Adrenal gland (tissue), 12 donors: ENCODE results near the gene CSK. TPM values are rescaled to one million over a fixed set of nuclear protein-coding genes. Genes with fewer than 3 reads are reported as not detected.

Source experiments
- DNase-seq, 7 donors: peaks; one replicate each; pipeline ENCODE4 v3.0.0-alpha.2; 2019 to 2020
- H3K27ac ChIP-seq, 5 donors: fragments of 200-600 bp; sonication (generic) in 4 of 5; 1 replicate in 3 of 5; 2 replicates in 2 of 5; pipeline versions ENCODE4 v1.5.1 to v1.8.0; 2016 to 2020; ENCODE audit warnings: mild to moderate bottlenecking in 1 of 5
- H3K27me3 ChIP-seq: fragments of 200-600 bp; 2 replicates; pipeline ENCODE4 v1.8.0; 2021
- H3K36me3 ChIP-seq, 2 donors: fragments of 200-600 bp; replicated peaks in 1 of 2; 1 replicate in 1 of 2; 2 replicates in 1 of 2; pipeline versions ENCODE4 v1.5.1 to v1.8.0; 2018 to 2022
- H3K4me1 ChIP-seq, 2 donors: fragments of 200-600 bp; replicated peaks in 1 of 2; 1 replicate in 1 of 2; 2 replicates in 1 of 2; pipeline versions ENCODE4 v1.5.1 to v1.8.0; 2018 to 2021
- H3K4me3 ChIP-seq, 4 donors: fragments of 200-600 bp; sonication (generic) in 3 of 4; one replicate each; pipeline ENCODE4 v1.5.1; 2016 to 2018
- H3K9me3 ChIP-seq, 3 donors: fragments of 200-600 bp; sonication (generic) in 1 of 3; replicated peaks in 1 of 3; 1 replicate in 2 of 3; 2 replicates in 1 of 3; pipeline versions ENCODE4 v1.5.1 to v1.8.0; 2016 to 2021
- POLR2A ChIP-seq, 2 donors: fragments of 450-650 bp; IDR thresholded peaks; one replicate each; pipeline ENCODE4 v1.6.1; 2017; ENCODE audit warnings: antibody characterized with exemption in 2 of 2, mild to moderate bottlenecking in 2 of 2, moderate library complexity in 1 of 2
- WGBS, 4 donors: extraction: QIAGEN DNeasy Blood & Tissue Kit in 2 of 4; methylation state at CpG; one replicate each; pipeline versions ENCODE4 v1.1.5 to v1.1.7; 2013 to 2017; 5-methylcytosine and 5-hydroxymethylcytosine counted together
- intact Hi-C, 2 donors: fragments of 100-400 bp; cut with DNase I; formaldehyde crosslinking; loops; one replicate each; pipeline versions ENCODE4 v1.14.1 to v1.15.0; 2022 to 2023
- polyA plus RNA-seq, 3 donors: library from polyadenylated mRNA; stranded (reverse); fragments of 200-250 nt in 2 of 3; fragments of 350-450 nt in 1 of 3; fragmentation: Illumina TruSeq in 1 of 3; extraction: RNeasy Lipid Tissue Mini Kit (QIAGEN cat#74804) in 1 of 3; gene quantifications; one replicate each; pipeline ENCODE4 v1.2.3, GENCODE V29; 2013 to 2014
- total RNA-seq, 9 donors: library from RNA; depleted of rRNA in 4 of 9; stranded (reverse); fragments of >200 nt in 4 of 9; fragments of 120-200 nt in 1 of 9; fragmentation: NEBNext Ultra II Directional in 1 of 9; extraction: Animal tissue kit (Norgen Biotek cat#: 25700) in 1 of 9; gene quantifications; one replicate each; pipeline versions ENCODE4 v1.1.0 to v1.2.4, GENCODE V29; 2013 to 2023
- TF ChIP-seq, protein P1 (sequence below), 6 experiments: fragments of 450-650 bp in 4 of 6; fragments of 200-600 bp in 2 of 6; sonication (generic) in 1 of 6; IDR thresholded peaks; 1 replicate in 5 of 6; 2 replicates in 1 of 6; pipeline versions ENCODE4 v1.5.1 to v1.8.0; 2016 to 2021; ENCODE audit warnings: antibody characterized with exemption in 6 of 6, mild to moderate bottlenecking in 2 of 6, moderate library complexity in 1 of 6
- donor health status: healthy with polysubstance abuse.
- donor health status: Bipolar disorder and iron deficiency.
- donor health status: DM: yes; HTN: yes; CAD: no.
- donor health status: DM: no; HTN: no; CAD: no.
- donor health status: DM: no; HTN: no; CAD: no.
- donor health status: DM: yes; HTN: yes; CAD: no.

The CSK gene
- total and polyA plus RNA-seq, 12 donors: 10.9 to 59.4 (median 27.6) TPM

GRCh38 chr15:74817370-74817737 lies 35.5 kb downstream of the CSK start:
- TF ChIP-seq, protein P1, sequence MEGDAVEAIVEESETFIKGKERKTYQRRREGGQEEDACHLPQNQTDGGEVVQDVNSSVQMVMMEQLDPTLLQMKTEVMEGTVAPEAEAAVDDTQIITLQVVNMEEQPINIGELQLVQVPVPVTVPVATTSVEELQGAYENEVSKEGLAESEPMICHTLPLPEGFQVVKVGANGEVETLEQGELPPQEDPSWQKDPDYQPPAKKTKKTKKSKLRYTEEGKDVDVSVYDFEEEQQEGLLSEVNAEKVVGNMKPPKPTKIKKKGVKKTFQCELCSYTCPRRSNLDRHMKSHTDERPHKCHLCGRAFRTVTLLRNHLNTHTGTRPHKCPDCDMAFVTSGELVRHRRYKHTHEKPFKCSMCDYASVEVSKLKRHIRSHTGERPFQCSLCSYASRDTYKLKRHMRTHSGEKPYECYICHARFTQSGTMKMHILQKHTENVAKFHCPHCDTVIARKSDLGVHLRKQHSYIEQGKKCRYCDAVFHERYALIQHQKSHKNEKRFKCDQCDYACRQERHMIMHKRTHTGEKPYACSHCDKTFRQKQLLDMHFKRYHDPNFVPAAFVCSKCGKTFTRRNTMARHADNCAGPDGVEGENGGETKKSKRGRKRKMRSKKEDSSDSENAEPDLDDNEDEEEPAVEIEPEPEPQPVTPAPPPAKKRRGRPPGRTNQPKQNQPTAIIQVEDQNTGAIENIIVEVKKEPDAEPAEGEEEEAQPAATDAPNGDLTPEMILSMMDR (IDR thresholded peaks at IDR 0.05): peak in 5 of 6 experiments; percentile 28 to 50 (median 37)
- peak in 1 of 2 donors; percentile 67 for TF ChIP-seq POLR2A (IDR thresholded peaks at IDR 0.05)
- Histone ChIP-seq H3K36me3 (no peaks in the 10 kb centered on the region), H3K4me3 (no peak overlapping the region), H3K27me3 (no peaks in the 10 kb centered on the region), H3K9me3 (no peaks in the 10 kb centered on the region), H3K27ac (peak overlapping the region; percentile 20 to 91 (median 66)), H3K4me1 (peaks cover 30 to 48% of the 10 kb centered on the region in 2 donors)
- 7 to 22% (median 9%) methylated on average over 5 to 9 of the region's 9 CpGs for WGBS, 4 donors
- peak; percentile 82 to 95 (median 93) for DNase-seq
- intact Hi-C loops: no loop called here

DNA sequence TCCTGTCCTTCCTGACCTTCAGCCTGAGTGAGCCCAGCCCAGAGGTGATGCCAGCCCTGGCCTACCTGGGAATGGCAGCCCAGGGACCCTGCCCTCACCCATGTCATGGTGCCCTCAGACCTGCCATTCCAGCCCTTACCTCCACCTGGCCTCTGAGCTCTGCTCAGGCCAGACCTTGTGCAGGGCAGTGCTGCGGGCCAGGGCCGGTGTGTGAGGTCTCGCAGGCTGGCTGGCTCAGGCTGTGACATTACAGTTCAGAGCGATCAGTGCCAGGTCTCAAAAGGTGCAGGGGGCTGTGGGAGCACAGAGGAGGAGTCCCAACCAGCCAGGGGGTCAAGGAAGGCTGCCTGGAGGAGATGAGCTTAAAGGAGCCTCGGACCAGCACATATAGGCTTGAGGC lies 38.2 kb downstream of the CSK start:
- intact Hi-C loops: no loop called here
- H3K27me3 ChIP-seq: no peaks in the 10 kb centered on the region
- DNase-seq: no peak
- WGBS, 4 donors: 89 to 100% (median 95%) methylated on average over 1 to 5 of the region's 5 CpGs
- no peaks in the 10 kb centered on the region for H3K36me3 ChIP-seq
- TF ChIP-seq, protein P1 (IDR thresholded peaks at IDR 0.05): no peak
- TF ChIP-seq POLR2A (IDR thresholded peaks at IDR 0.05): no peak
- H3K9me3 ChIP-seq: no peaks in the 10 kb centered on the region
- no peak overlapping the region for H3K27ac ChIP-seq
- H3K4me3 ChIP-seq: no peak overlapping the region
- H3K4me1 ChIP-seq: peaks cover 23 to 37% of the 10 kb centered on the region in 2 donors

DNA sequence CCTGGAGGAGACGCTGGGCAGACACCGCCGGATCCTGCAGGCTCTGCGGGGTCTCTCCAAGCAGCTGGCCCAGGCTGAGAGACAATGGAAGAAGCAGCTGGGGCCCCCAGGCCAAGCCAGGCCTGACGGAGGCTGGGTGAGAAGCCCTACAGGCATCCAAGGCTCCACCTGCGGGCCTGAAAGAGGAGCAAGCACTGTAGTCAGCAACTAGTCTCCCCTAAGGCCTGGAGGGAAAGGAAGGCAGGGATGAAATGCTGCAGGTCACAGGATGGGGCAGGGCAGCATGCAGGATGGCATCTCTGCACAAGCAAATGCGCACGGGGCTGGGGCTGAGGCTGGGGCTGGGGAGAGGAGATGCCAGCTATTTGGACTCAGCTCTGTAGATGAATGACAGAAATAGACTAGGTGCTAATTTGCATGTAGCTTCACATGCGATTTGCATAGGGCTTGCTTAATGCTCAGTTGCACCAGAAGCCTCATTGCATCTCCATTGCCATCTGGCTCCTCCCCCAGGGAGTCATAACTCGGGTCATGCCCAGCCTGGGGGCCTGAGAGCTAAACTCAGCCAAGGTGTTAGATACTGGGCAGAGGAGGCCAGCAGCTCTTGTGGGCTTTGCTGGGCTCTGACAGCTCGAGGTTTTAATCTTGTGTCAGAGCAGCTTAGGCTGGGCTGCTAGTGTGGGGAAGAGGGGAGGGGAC lies 39.4 kb downstream of the CSK start:
- no peaks in the 10 kb centered on the region for H3K9me3 ChIP-seq
- H3K36me3 ChIP-seq: no peaks in the 10 kb centered on the region
- H3K27me3 ChIP-seq: no peaks in the 10 kb centered on the region
- no peak overlapping the region for H3K27ac ChIP-seq
- H3K4me1 ChIP-seq: peaks cover 12 to 25% of the 10 kb centered on the region in 2 donors
- WGBS, 4 donors: 71 to 87% (median 75%) methylated on average over 5 to 11 of the region's 11 CpGs
- H3K4me3 ChIP-seq: no peak overlapping the region
- no peak for DNase-seq
- intact Hi-C loops: no loop called here
- no peak for TF ChIP-seq POLR2A (IDR thresholded peaks at IDR 0.05)
- TF ChIP-seq, protein P1 (IDR thresholded peaks at IDR 0.05): no peak

GRCh38 chr15:74821790-74822158 lies 39.9 kb downstream of the CSK start:
- intact Hi-C loops: no loop called here
- Histone ChIP-seq H3K27me3 (no peaks in the 10 kb centered on the region), H3K4me1 (peaks cover 14 to 20% of the 10 kb centered on the region in 2 donors), H3K36me3 (no peaks in the 10 kb centered on the region), H3K27ac (no peak overlapping the region), H3K4me3 (no peak overlapping the region), H3K9me3 (no peaks in the 10 kb centered on the region)
- WGBS, 4 donors: 83 to 91% (median 87%) methylated on average over 6 to 7 of the region's 7 CpGs
- no peak for DNase-seq
- no peak for TF ChIP-seq POLR2A (IDR thresholded peaks at IDR 0.05)
- TF ChIP-seq, protein P1 (IDR thresholded peaks at IDR 0.05): no peak
